Stomach (tissue), 9 donors: ENCODE measurements around the gene PSMC5. TPM values are rescaled to one million over a fixed set of nuclear protein-coding genes. Genes with fewer than 3 reads are reported as not detected.

Source experiments
- DNase-seq, 2 donors: peaks; one replicate each; pipeline versions ENCODE4 v3.0.0 to v3.0.0-alpha.2; 2013 to 2019
- H3K27ac ChIP-seq, 5 donors: fragments of 200-600 bp in 4 of 5; sonication (generic) in 4 of 5; one replicate each; pipeline ENCODE4 v1.5.1; 2013 to 2019; ENCODE audit warnings: mild to moderate bottlenecking in 1 of 5, moderate library complexity in 1 of 5
- H3K27me3 ChIP-seq, 3 donors: fragments of 200-600 bp; sonication (generic); one replicate each; pipeline ENCODE4 v1.5.1; 2017 to 2019; ENCODE audit warnings: mixed run types in 1 of 3
- H3K36me3 ChIP-seq, 4 donors: fragments of 200-600 bp; sonication (generic); 1 replicate in 3 of 4; 2 replicates in 1 of 4; pipeline ENCODE4 v1.5.1; 2016 to 2019
- H3K4me1 ChIP-seq, 4 donors: fragments of 200-600 bp; sonication (generic); one replicate each; pipeline ENCODE4 v1.5.1; 2016 to 2019
- H3K4me3 ChIP-seq, 4 donors: fragments of 200-600 bp; sonication (generic) in 3 of 4; one replicate each; pipeline ENCODE4 v1.5.1; 2016 to 2019; ENCODE audit warnings: mild to moderate bottlenecking in 1 of 4
- H3K9me3 ChIP-seq, 4 donors: fragments of 200-600 bp; sonication (generic); one replicate each; pipeline ENCODE4 v1.5.1; 2016 to 2019
- EP300 ChIP-seq: sonication (generic); formaldehyde crosslinking; IDR thresholded peaks from one replicate; pipeline ENCODE4 v1.6.1; 2017; ENCODE audit warnings: antibody characterized with exemption
- POLR2A ChIP-seq, 4 donors: fragments of 450-650 bp; IDR thresholded peaks; one replicate each; pipeline ENCODE4 v1.6.1; 2016; ENCODE audit warnings: antibody characterized with exemption in 4 of 4, control low read depth in 2 of 4, mild to moderate bottlenecking in 1 of 4, moderate library complexity in 1 of 4
- POLR2AphosphoS5 ChIP-seq, 3 donors: sonication (generic); formaldehyde crosslinking; IDR thresholded peaks; one replicate each; pipeline ENCODE4 v1.6.1; 2016; ENCODE audit warnings: antibody characterized with exemption in 3 of 3
- WGBS, 5 donors: extraction: QIAGEN DNeasy Blood & Tissue Kit in 3 of 5; methylation state at CpG; one replicate each; pipeline versions ENCODE4 v1.1.5 to v1.1.7; 2013 to 2018; 5-methylcytosine and 5-hydroxymethylcytosine counted together
- intact Hi-C: fragments of 100-400 bp; cut with DNase I; formaldehyde crosslinking; loops from one replicate; pipeline ENCODE4 v1.15.1; 2023; ENCODE audit warnings: low total_unique reads
- polyA plus RNA-seq, 3 donors: library from polyadenylated mRNA; stranded (reverse); fragments of 200-250 nt; gene quantifications; one replicate each; pipeline ENCODE4 v1.2.3, GENCODE V29; 2013
- total RNA-seq, 5 donors: library from RNA; depleted of rRNA; stranded (reverse); fragments of >200 nt; gene quantifications; one replicate each; pipeline versions ENCODE4 v1.1.0 to v1.2.3, GENCODE V29; 2014 to 2016
- TF ChIP-seq, protein P1 (sequence below), 7 experiments: fragments of 450-650 bp in 4 of 7; fragments of 200-600 bp in 3 of 7; sonication (generic) in 3 of 7; IDR thresholded peaks; one replicate each; pipeline ENCODE4 v1.5.1; 2016 to 2019; ENCODE audit warnings: antibody characterized with exemption in 7 of 7, control low read depth in 2 of 7, mild to moderate bottlenecking in 1 of 7
- donor health status: healthy with polysubstance abuse.
- donor health status: Bipolar disorder and iron deficiency.
- donor health status: healthy.

The PSMC5 gene
- total and polyA plus RNA-seq, 8 donors: 19.2 to 211 (median 118) TPM

DNA sequence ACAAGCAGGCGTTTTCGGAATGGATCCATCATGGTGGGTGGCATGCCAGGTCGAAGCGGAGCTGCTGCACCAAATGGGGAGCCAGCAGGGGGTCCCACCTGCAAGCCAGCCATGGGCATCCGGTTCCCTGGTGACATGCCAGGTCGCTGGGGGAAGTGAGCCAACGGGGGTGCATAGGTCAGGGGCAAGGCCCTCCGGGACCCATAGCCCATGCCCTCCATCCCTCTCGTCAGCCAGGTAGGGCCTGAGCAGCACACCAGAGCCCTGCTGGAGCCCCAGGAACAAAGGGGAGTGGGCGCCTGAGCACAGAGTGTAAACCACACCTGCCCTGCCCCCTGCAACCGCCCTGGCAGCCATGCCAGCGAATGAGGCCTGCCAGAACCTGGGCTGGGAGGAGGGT lies 10.2 kb downstream of the PSMC5 start:
- H3K4me3 ChIP-seq: peak overlapping the region in 2 of 4 donors; percentile 2 to 42
- intact Hi-C loops: no loop called here
- peak overlapping the region; percentile 69 to 97 (median 95) for H3K27ac ChIP-seq
- no peak for DNase-seq
- no peaks in the 10 kb centered on the region for H3K9me3 ChIP-seq
- 75 to 86% (median 78%) methylated on average over 9 to 12 of the region's 12 CpGs for WGBS, 5 donors
- no peak for TF ChIP-seq POLR2AphosphoS5 (IDR thresholded peaks at IDR 0.05)
- TF ChIP-seq, protein P1, sequence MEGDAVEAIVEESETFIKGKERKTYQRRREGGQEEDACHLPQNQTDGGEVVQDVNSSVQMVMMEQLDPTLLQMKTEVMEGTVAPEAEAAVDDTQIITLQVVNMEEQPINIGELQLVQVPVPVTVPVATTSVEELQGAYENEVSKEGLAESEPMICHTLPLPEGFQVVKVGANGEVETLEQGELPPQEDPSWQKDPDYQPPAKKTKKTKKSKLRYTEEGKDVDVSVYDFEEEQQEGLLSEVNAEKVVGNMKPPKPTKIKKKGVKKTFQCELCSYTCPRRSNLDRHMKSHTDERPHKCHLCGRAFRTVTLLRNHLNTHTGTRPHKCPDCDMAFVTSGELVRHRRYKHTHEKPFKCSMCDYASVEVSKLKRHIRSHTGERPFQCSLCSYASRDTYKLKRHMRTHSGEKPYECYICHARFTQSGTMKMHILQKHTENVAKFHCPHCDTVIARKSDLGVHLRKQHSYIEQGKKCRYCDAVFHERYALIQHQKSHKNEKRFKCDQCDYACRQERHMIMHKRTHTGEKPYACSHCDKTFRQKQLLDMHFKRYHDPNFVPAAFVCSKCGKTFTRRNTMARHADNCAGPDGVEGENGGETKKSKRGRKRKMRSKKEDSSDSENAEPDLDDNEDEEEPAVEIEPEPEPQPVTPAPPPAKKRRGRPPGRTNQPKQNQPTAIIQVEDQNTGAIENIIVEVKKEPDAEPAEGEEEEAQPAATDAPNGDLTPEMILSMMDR (IDR thresholded peaks at IDR 0.05): no peak
- no peak for TF ChIP-seq POLR2A (IDR thresholded peaks at IDR 0.05)
- peaks cover 54 to 69% (median 64%) of the 10 kb centered on the region in 4 donors for H3K4me1 ChIP-seq
- H3K27me3 ChIP-seq: no peaks in the 10 kb centered on the region
- peaks cover 44 to 55% (median 53%) of the 10 kb centered on the region in 4 donors for H3K36me3 ChIP-seq

DNA sequence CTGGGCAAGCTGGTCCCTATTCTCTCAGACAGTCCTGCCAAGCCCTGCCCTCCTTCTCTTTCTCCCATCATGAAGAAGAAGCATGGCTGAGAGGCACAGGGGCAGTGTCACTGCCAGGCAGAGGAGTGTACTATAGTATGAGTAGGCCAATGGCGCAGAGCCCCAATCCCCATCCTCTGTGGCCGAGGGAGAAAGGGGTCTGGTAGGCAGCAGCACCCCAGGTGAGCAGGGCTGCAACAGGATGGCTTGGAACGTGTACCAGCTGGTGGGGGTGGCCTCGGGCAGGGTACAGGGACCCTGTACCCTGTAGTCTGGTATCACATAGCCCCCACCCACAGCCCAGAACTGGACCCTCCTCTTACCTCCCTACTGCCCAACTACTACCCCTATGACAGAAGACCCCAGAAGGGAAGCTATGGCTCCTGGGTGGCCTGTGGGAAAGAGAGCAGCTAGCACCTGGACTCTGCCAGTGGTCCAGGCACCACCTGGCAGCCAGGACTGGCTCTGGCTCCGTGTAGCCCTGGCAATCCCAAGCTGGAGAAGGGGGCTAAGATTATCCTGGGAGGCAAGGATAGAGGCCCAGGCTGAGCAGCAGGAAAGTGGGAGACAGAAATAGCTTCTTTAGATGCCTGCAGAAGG lies 10.8 kb downstream of the PSMC5 start:
- no peak for DNase-seq
- Histone ChIP-seq H3K4me3 (peak overlapping the region; percentile 5 to 42 (median 16)), H3K9me3 (no peaks in the 10 kb centered on the region), H3K36me3 (peaks cover 38 to 49% (median 47%) of the 10 kb centered on the region in 4 donors), H3K4me1 (peaks cover 54 to 69% (median 64%) of the 10 kb centered on the region in 4 donors), H3K27me3 (no peaks in the 10 kb centered on the region), H3K27ac (peak overlapping the region; percentile 69 to 97 (median 95))
- intact Hi-C loops: no loop called here
- WGBS, 5 donors: 67 to 100% (median 72%) methylated on average over 1 to 5 of the region's 5 CpGs
- no peak for TF ChIP-seq EP300
- no peak for TF ChIP-seq POLR2A (IDR thresholded peaks at IDR 0.05)
- TF ChIP-seq POLR2AphosphoS5 (IDR thresholded peaks at IDR 0.05): no peak
- TF ChIP-seq, protein P1 (IDR thresholded peaks at IDR 0.05): no peak

DNA sequence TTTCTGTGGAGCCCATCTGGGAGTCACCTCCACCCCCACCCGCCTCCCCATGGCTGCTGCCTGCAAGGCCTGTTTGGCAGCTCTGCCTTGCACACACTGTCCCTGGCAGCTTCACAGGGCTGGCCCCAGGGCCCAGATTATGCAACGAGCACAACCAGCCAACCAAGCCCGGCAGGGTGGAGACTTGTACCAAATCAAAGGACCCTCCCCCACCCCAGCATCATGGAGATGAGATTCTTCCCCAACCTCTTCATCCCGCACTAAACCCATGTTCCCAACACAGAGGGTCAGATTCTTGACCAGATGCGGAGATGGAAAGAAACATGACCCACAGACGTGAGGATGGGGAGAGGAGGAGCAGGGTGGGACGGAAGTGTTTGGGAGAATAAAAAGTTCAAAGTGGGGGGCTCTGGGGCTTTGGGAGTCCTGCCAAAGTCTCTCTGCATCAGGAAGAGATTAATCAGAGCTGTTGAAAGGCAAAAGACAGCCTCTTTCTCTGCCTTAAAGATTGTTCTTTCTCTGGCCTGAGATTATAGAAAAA lies 11.5 kb downstream of the PSMC5 start:
- DNase-seq: peak; percentile 78 to 94
- H3K27ac ChIP-seq: peak overlapping the region; percentile 69 to 97 (median 95)
- TF ChIP-seq, protein P1 (IDR thresholded peaks at IDR 0.05): no peak
- TF ChIP-seq EP300 (peak; percentile 81), POLR2AphosphoS5 (IDR thresholded peaks at IDR 0.05) (peak; percentile 79 to 81 (median 79)), POLR2A (IDR thresholded peaks at IDR 0.05) (no peak)
- peak overlapping the region; percentile 12 to 42 (median 18) for H3K4me3 ChIP-seq
- no peaks in the 10 kb centered on the region for H3K9me3 ChIP-seq
- H3K27me3 ChIP-seq: no peaks in the 10 kb centered on the region
- H3K4me1 ChIP-seq: peaks cover 57 to 74% (median 67%) of the 10 kb centered on the region in 4 donors
- intact Hi-C loops: no loop called here
- WGBS, 5 donors: 24 to 41% (median 30%) methylated on average over 7 of the region's 7 CpGs
- peaks cover 31 to 42% (median 40%) of the 10 kb centered on the region in 4 donors for H3K36me3 ChIP-seq

DNA sequence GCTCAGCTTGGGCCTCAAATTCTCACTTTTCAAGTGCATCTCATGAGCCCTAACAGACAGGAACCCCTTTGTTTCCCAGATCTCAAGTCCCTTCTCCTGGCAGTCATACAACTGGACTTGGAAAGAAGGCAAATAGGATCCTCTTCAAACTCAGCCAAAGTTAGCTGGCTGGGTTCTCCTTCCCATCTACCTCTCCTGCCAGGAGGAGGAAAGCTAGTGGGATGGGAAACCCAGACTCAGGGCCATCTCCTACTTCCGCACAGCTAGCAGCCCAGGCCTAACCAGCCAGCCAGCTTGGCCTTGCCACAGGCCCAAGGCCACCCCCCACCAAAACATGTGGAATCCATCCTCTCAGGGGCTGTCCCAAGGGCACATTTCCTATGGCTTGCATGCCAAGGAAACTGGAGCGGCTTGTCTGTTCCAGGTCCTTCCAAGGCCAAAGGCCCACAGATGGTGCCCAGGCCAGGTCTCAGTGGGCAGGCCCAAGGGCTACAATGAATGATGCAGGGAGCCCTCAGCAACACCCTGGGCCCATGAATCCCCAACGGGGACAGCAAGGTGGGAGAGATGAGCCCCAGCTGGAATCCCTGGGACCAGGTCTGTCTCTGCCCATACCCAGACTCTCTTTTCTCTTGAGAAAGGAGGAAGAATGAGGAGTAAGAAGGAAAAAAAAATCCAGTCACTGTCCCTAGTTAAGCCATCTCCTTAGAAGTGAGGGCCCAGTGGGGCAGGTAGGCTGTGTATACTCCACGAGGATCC lies 13.5 kb downstream of the PSMC5 start:
- intact Hi-C loops: no loop called here
- Histone ChIP-seq H3K27me3 (no peaks in the 10 kb centered on the region), H3K4me1 (peaks cover 52 to 65% (median 59%) of the 10 kb centered on the region in 4 donors), H3K4me3 (peak overlapping the region; percentile 85 to 95 (median 94)), H3K9me3 (no peaks in the 10 kb centered on the region), H3K36me3 (peaks cover 15 to 22% (median 20%) of the 10 kb centered on the region in 4 donors), H3K27ac (peak overlapping the region; percentile 89 to 97 (median 95))
- TF ChIP-seq, protein P1 (IDR thresholded peaks at IDR 0.05): no peak
- no peak for TF ChIP-seq POLR2AphosphoS5 (IDR thresholded peaks at IDR 0.05)
- TF ChIP-seq POLR2A (IDR thresholded peaks at IDR 0.05): no peak
- no peak for TF ChIP-seq EP300
- no peak for DNase-seq
- WGBS, 5 donors: 50 to 59% (median 53%) methylated on average over 3 to 4 of the region's 4 CpGs
